Measurements from ENCODE around the gene ATP1A4.

GRCh38 chr1:160121388-160121787, 30.0 kb upstream of the ATP1A4 start:
- no peak for TF ChIP-seq POU6F1 (CRISPR knock-in tag; IDR thresholded peaks at IDR 0.05; ENCODE audit: borderline replicate concordance, low read depth)
- TF ChIP-seq OSR1 (CRISPR knock-in tag; IDR thresholded peaks at IDR 0.05), result no peak
- no peak for TF ChIP-seq TCF4 (CRISPR knock-in tag; IDR thresholded peaks at IDR 0.05; ENCODE audit: borderline replicate concordance)
- TF ChIP-seq ZFP30 (CRISPR knock-in tag; IDR thresholded peaks at IDR 0.05), result no peak

Measured in SK-N-SH treated with all-trans-retinoic acid at 6 μM for 48 hours (cell line).